ENCODE measurements around the gene SIN3A.

GRCh38 chr15:75357976-75358673, 93.4 kb downstream of the SIN3A start:
- TF ChIP-seq, protein P1, sequence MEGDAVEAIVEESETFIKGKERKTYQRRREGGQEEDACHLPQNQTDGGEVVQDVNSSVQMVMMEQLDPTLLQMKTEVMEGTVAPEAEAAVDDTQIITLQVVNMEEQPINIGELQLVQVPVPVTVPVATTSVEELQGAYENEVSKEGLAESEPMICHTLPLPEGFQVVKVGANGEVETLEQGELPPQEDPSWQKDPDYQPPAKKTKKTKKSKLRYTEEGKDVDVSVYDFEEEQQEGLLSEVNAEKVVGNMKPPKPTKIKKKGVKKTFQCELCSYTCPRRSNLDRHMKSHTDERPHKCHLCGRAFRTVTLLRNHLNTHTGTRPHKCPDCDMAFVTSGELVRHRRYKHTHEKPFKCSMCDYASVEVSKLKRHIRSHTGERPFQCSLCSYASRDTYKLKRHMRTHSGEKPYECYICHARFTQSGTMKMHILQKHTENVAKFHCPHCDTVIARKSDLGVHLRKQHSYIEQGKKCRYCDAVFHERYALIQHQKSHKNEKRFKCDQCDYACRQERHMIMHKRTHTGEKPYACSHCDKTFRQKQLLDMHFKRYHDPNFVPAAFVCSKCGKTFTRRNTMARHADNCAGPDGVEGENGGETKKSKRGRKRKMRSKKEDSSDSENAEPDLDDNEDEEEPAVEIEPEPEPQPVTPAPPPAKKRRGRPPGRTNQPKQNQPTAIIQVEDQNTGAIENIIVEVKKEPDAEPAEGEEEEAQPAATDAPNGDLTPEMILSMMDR (IDR thresholded peaks at IDR 0.05), result no peak
- no peak for TF ChIP-seq POLR2AphosphoS5 (IDR thresholded peaks at IDR 0.05)

Data from prostate gland (tissue), 2 donors.